Adrenal gland (tissue), 12 donors: Measurements from ENCODE around the gene CGGBP1. TPM values are rescaled to one million over a fixed set of nuclear protein-coding genes. Genes with fewer than 3 reads are reported as not detected.

ENCODE experiments used
- DNase-seq, 7 donors: peaks; one replicate each; pipeline ENCODE4 v3.0.0-alpha.2; 2019 to 2020
- H3K27ac ChIP-seq, 5 donors: fragments of 200-600 bp; sonication (generic) in 4 of 5; 1 replicate in 3 of 5; 2 replicates in 2 of 5; pipeline versions ENCODE4 v1.5.1 to v1.8.0; 2016 to 2020; ENCODE audit warnings: mild to moderate bottlenecking in 1 of 5
- H3K27me3 ChIP-seq: fragments of 200-600 bp; 2 replicates; pipeline ENCODE4 v1.8.0; 2021
- H3K36me3 ChIP-seq, 2 donors: fragments of 200-600 bp; replicated peaks in 1 of 2; 1 replicate in 1 of 2; 2 replicates in 1 of 2; pipeline versions ENCODE4 v1.5.1 to v1.8.0; 2018 to 2022
- H3K4me1 ChIP-seq, 2 donors: fragments of 200-600 bp; replicated peaks in 1 of 2; 1 replicate in 1 of 2; 2 replicates in 1 of 2; pipeline versions ENCODE4 v1.5.1 to v1.8.0; 2018 to 2021
- H3K4me3 ChIP-seq, 4 donors: fragments of 200-600 bp; sonication (generic) in 3 of 4; one replicate each; pipeline ENCODE4 v1.5.1; 2016 to 2018
- H3K9me3 ChIP-seq, 3 donors: fragments of 200-600 bp; sonication (generic) in 1 of 3; replicated peaks in 1 of 3; 1 replicate in 2 of 3; 2 replicates in 1 of 3; pipeline versions ENCODE4 v1.5.1 to v1.8.0; 2016 to 2021
- POLR2A ChIP-seq, 2 donors: fragments of 450-650 bp; IDR thresholded peaks; one replicate each; pipeline ENCODE4 v1.6.1; 2017; ENCODE audit warnings: antibody characterized with exemption in 2 of 2, mild to moderate bottlenecking in 2 of 2, moderate library complexity in 1 of 2
- WGBS, 4 donors: extraction: QIAGEN DNeasy Blood & Tissue Kit in 2 of 4; methylation state at CpG; one replicate each; pipeline versions ENCODE4 v1.1.5 to v1.1.7; 2013 to 2017; 5-methylcytosine and 5-hydroxymethylcytosine counted together
- intact Hi-C, 2 donors: fragments of 100-400 bp; cut with DNase I; formaldehyde crosslinking; loops; one replicate each; pipeline versions ENCODE4 v1.14.1 to v1.15.0; 2022 to 2023
- polyA plus RNA-seq, 3 donors: library from polyadenylated mRNA; stranded (reverse); fragments of 200-250 nt in 2 of 3; fragments of 350-450 nt in 1 of 3; fragmentation: Illumina TruSeq in 1 of 3; extraction: RNeasy Lipid Tissue Mini Kit (QIAGEN cat#74804) in 1 of 3; gene quantifications; one replicate each; pipeline ENCODE4 v1.2.3, GENCODE V29; 2013 to 2014
- total RNA-seq, 9 donors: library from RNA; depleted of rRNA in 4 of 9; stranded (reverse); fragments of >200 nt in 4 of 9; fragments of 120-200 nt in 1 of 9; fragmentation: NEBNext Ultra II Directional in 1 of 9; extraction: Animal tissue kit (Norgen Biotek cat#: 25700) in 1 of 9; gene quantifications; one replicate each; pipeline versions ENCODE4 v1.1.0 to v1.2.4, GENCODE V29; 2013 to 2023
- TF ChIP-seq, protein P1 (sequence below), 6 experiments: fragments of 450-650 bp in 4 of 6; fragments of 200-600 bp in 2 of 6; sonication (generic) in 1 of 6; IDR thresholded peaks; 1 replicate in 5 of 6; 2 replicates in 1 of 6; pipeline versions ENCODE4 v1.5.1 to v1.8.0; 2016 to 2021; ENCODE audit warnings: antibody characterized with exemption in 6 of 6, mild to moderate bottlenecking in 2 of 6, moderate library complexity in 1 of 6
- donor health status: healthy with polysubstance abuse.
- donor health status: Bipolar disorder and iron deficiency.
- donor health status: DM: yes; HTN: yes; CAD: no.
- donor health status: DM: no; HTN: no; CAD: no.
- donor health status: DM: no; HTN: no; CAD: no.
- donor health status: DM: yes; HTN: yes; CAD: no.

The CGGBP1 gene
- total and polyA plus RNA-seq, 12 donors = 35.7 to 83.6 (median 55.0) TPM

DNA sequence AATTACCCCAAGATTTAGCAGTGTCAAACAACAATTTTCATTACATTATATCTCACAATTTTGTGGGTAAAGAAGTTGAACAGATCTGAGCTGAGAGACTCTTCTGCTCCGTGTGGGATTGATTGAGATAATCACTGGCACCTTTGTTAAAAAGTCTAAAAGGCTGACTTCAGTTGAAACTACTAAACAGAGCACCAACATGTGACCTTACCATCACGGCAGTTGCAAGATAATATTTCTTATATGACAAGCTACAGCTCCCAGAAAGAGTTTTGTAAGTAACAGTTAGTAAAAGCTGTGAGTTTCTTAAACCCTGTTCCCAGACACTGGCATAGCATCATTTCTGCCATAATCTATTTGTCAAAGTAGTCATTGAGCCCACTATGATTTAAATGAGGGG lies 25.0 kb downstream of the CGGBP1 start:
- DNase-seq = no peak
- WGBS, 4 donors = 40 to 51% (median 42%) methylated on average over 2 of the region's 2 CpGs
- peaks cover 0 to 16% of the 10 kb centered on the region in 2 donors for H3K4me1 ChIP-seq
- TF ChIP-seq, protein P1, sequence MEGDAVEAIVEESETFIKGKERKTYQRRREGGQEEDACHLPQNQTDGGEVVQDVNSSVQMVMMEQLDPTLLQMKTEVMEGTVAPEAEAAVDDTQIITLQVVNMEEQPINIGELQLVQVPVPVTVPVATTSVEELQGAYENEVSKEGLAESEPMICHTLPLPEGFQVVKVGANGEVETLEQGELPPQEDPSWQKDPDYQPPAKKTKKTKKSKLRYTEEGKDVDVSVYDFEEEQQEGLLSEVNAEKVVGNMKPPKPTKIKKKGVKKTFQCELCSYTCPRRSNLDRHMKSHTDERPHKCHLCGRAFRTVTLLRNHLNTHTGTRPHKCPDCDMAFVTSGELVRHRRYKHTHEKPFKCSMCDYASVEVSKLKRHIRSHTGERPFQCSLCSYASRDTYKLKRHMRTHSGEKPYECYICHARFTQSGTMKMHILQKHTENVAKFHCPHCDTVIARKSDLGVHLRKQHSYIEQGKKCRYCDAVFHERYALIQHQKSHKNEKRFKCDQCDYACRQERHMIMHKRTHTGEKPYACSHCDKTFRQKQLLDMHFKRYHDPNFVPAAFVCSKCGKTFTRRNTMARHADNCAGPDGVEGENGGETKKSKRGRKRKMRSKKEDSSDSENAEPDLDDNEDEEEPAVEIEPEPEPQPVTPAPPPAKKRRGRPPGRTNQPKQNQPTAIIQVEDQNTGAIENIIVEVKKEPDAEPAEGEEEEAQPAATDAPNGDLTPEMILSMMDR (IDR thresholded peaks at IDR 0.05) = no peak
- no peak for TF ChIP-seq POLR2A (IDR thresholded peaks at IDR 0.05)
- no peaks in the 10 kb centered on the region for H3K27me3 ChIP-seq
- no peaks in the 10 kb centered on the region for H3K36me3 ChIP-seq
- no peak overlapping the region for H3K4me3 ChIP-seq
- intact Hi-C loops = no loop called here
- H3K9me3 ChIP-seq = no peaks in the 10 kb centered on the region
- no peak overlapping the region for H3K27ac ChIP-seq

GRCh38 chr3:88033079-88033478 lies 25.7 kb downstream of the CGGBP1 start:
- Histone ChIP-seq H3K4me3 (no peak overlapping the region), H3K4me1 (peaks cover 0 to 16% of the 10 kb centered on the region in 2 donors), H3K27ac (no peak overlapping the region), H3K9me3 (no peaks in the 10 kb centered on the region), H3K27me3 (no peaks in the 10 kb centered on the region), H3K36me3 (no peaks in the 10 kb centered on the region)
- intact Hi-C loops = no loop called here
- no peak for TF ChIP-seq POLR2A (IDR thresholded peaks at IDR 0.05)
- TF ChIP-seq, protein P1 (IDR thresholded peaks at IDR 0.05) = no peak
- no peak for DNase-seq
- 85 to 92% (median 90%) methylated on average over 2 of the region's 2 CpGs for WGBS, 4 donors

GRCh38 chr3:88032245-88032644 lies 26.6 kb downstream of the CGGBP1 start:
- Histone ChIP-seq H3K4me3 (peak overlapping the region in 2 of 4 donors; percentile 2 to 42), H3K27ac (peak overlapping the region in 3 of 5 donors; percentile 29 to 61 (median 29)), H3K9me3 (no peaks in the 10 kb centered on the region), H3K4me1 (peaks cover 0 to 16% of the 10 kb centered on the region in 2 donors), H3K27me3 (no peaks in the 10 kb centered on the region), H3K36me3 (no peaks in the 10 kb centered on the region)
- 16 to 27% (median 22%) methylated on average over 2 of the region's 2 CpGs for WGBS, 4 donors
- intact Hi-C loops = no loop called here
- DNase-seq = no peak
- no peak for TF ChIP-seq POLR2A (IDR thresholded peaks at IDR 0.05)
- TF ChIP-seq, protein P1 (IDR thresholded peaks at IDR 0.05) = no peak

- H3K4me1 ChIP-seq = peaks cover 0 to 16% of the 10 kb centered on the region in 2 donors
- no peak for TF ChIP-seq POLR2A (IDR thresholded peaks at IDR 0.05)
- TF ChIP-seq, protein P1 (IDR thresholded peaks at IDR 0.05) = no peak
- peak in 1 of 7 donors; percentile 7 for DNase-seq
- no peaks in the 10 kb centered on the region for H3K27me3 ChIP-seq
- H3K4me3 ChIP-seq = peak overlapping the region in 2 of 4 donors; percentile 2 to 42
- peak overlapping the region in 3 of 5 donors; percentile 29 to 61 (median 29) for H3K27ac ChIP-seq
- no peaks in the 10 kb centered on the region for H3K36me3 ChIP-seq
- WGBS, 4 donors = 0 to 5% (median 2%) methylated on average over 1 of the region's 1 CpG
- no peaks in the 10 kb centered on the region for H3K9me3 ChIP-seq
- intact Hi-C loops = no loop called here
Observed at GRCh38 chr3:88031642-88032077, 27.1 kb downstream of the CGGBP1 start.
